ENCODE data around the gene UQCRH.

Gene UQCRH

GRCh38 chr1:46288485-46289133, 14.9 kb upstream of the UQCRH start:
- no peak overlapping the region for H2BK15ac ChIP-seq (ENCODE audit: low read length)
- no peak overlapping the region for H4K91ac ChIP-seq (ENCODE audit: low read depth, low read length, poor library complexity)
- H3K9ac ChIP-seq (ENCODE audit: low read depth, low read length, poor library complexity) = no peak overlapping the region
- H3K27me3 ChIP-seq (ENCODE audit: control insufficient read depth in 3 of 3, insufficient read depth in 3 of 3, low read depth in 1 of 3, low read length in 3 of 3) = no peaks in the 10 kb centered on the region
- H3K18ac ChIP-seq (ENCODE audit: low read length) = no peak overlapping the region
- H3K14ac ChIP-seq (ENCODE audit: low read length) = no peak overlapping the region
- no peak overlapping the region for H2AK5ac ChIP-seq (ENCODE audit: low read depth, low read length)
- no peak overlapping the region for H3K23ac ChIP-seq (ENCODE audit: low read depth, low read length, poor library complexity)
- no peak overlapping the region for H2BK5ac ChIP-seq (ENCODE audit: low read length)
- H3K79me1 ChIP-seq (ENCODE audit: low read depth, low read length) = peaks cover 6% of the 10 kb centered on the region
- no peak overlapping the region for H2BK120ac ChIP-seq (ENCODE audit: low read depth, low read length)
- H3K4me3 ChIP-seq (ENCODE audit: low read length in 2 of 2) = no peak overlapping the region
- no peak overlapping the region for H3K4ac ChIP-seq (ENCODE audit: low read length)
- WGBS, 2 donors (ENCODE audit: extremely low coverage in 2 of 2, insufficient read length in 2 of 2, insufficient replicate concordance in 1 of 2) = no CpG with 5 or more reads among the region's 1 CpG
- peaks cover 0 to 3% of the 10 kb centered on the region in 2 donors for H3K4me1 ChIP-seq (ENCODE audit: control insufficient read depth in 2 of 2, insufficient read depth in 1 of 2, low read depth in 1 of 2, low read length in 2 of 2)
- no peak overlapping the region for H3K27ac ChIP-seq (replicated peaks; ENCODE audit: low read length)
- H2BK12ac ChIP-seq (ENCODE audit: low read length) = no peak overlapping the region
- H3K4me2 ChIP-seq (ENCODE audit: insufficient read depth, low read length, poor library complexity, severe bottlenecking) = no peak overlapping the region
- peaks cover 22 to 84% of the 10 kb centered on the region in 2 donors for H3K36me3 ChIP-seq (replicated peaks in 1 of 2; ENCODE audit: control insufficient read depth in 2 of 2, insufficient read depth in 2 of 2, low read length in 2 of 2)
- H3K9me3 ChIP-seq (replicated peaks in 1 of 2; ENCODE audit: control insufficient read depth in 2 of 2, insufficient read depth in 1 of 2, low read depth in 1 of 2, low read length in 2 of 2) = no peaks in the 10 kb centered on the region
- H2AFZ ChIP-seq (ENCODE audit: low read length) = no peak overlapping the region
- no peak for DNase-seq (ENCODE audit: low spot score)
- no peak overlapping the region for H4K8ac ChIP-seq (ENCODE audit: low read depth, low read length)

- Histone ChIP-seq H2AK5ac (ENCODE audit: low read depth, low read length) (no peak overlapping the region), H3K23ac (ENCODE audit: low read depth, low read length, poor library complexity) (no peak overlapping the region), H2BK5ac (ENCODE audit: low read length) (no peak overlapping the region), H3K9ac (ENCODE audit: low read depth, low read length, poor library complexity) (no peak overlapping the region), H2BK15ac (ENCODE audit: low read length) (no peak overlapping the region), H2BK120ac (ENCODE audit: low read depth, low read length) (no peak overlapping the region), H3K27me3 (ENCODE audit: control insufficient read depth in 3 of 3, insufficient read depth in 3 of 3, low read depth in 1 of 3, low read length in 3 of 3) (no peaks in the 10 kb centered on the region), H3K79me1 (ENCODE audit: low read depth, low read length) (peaks cover 6% of the 10 kb centered on the region), H4K8ac (ENCODE audit: low read depth, low read length) (no peak overlapping the region), H3K27ac (replicated peaks; ENCODE audit: low read length) (no peak overlapping the region), H3K18ac (ENCODE audit: low read length) (no peak overlapping the region), H4K91ac (ENCODE audit: low read depth, low read length, poor library complexity) (no peak overlapping the region), H2BK12ac (ENCODE audit: low read length) (no peak overlapping the region), H3K4me1 (ENCODE audit: control insufficient read depth in 2 of 2, insufficient read depth in 1 of 2, low read depth in 1 of 2, low read length in 2 of 2) (peaks cover 0 to 3% of the 10 kb centered on the region in 2 donors), H3K4ac (ENCODE audit: low read length) (no peak overlapping the region), H3K4me2 (ENCODE audit: insufficient read depth, low read length, poor library complexity, severe bottlenecking) (no peak overlapping the region), H2AFZ (ENCODE audit: low read length) (no peak overlapping the region), H3K14ac (ENCODE audit: low read length) (no peak overlapping the region), H3K9me3 (replicated peaks in 1 of 2; ENCODE audit: control insufficient read depth in 2 of 2, insufficient read depth in 1 of 2, low read depth in 1 of 2, low read length in 2 of 2) (no peaks in the 10 kb centered on the region), H3K36me3 (replicated peaks in 1 of 2; ENCODE audit: control insufficient read depth in 2 of 2, insufficient read depth in 2 of 2, low read length in 2 of 2) (peaks cover 22 to 86% of the 10 kb centered on the region in 2 donors), H3K4me3 (ENCODE audit: low read length in 2 of 2) (no peak overlapping the region)
- DNase-seq (ENCODE audit: low spot score) = no peak
- no CpG with 5 or more reads among the region's 5 CpGs for WGBS, 2 donors (ENCODE audit: extremely low coverage in 2 of 2, insufficient read length in 2 of 2, insufficient replicate concordance in 1 of 2)
Observed at GRCh38 chr1:46289134-46289494, 14.4 kb upstream of the UQCRH start.

- H3K4me2 ChIP-seq (ENCODE audit: insufficient read depth, low read length, poor library complexity, severe bottlenecking) = no peak overlapping the region
- no peak for DNase-seq (ENCODE audit: low spot score)
- no peak overlapping the region for H4K8ac ChIP-seq (ENCODE audit: low read depth, low read length)
- H3K9ac ChIP-seq (ENCODE audit: low read depth, low read length, poor library complexity) = no peak overlapping the region
- no peak overlapping the region for H3K23ac ChIP-seq (ENCODE audit: low read depth, low read length, poor library complexity)
- no peak overlapping the region for H2AK5ac ChIP-seq (ENCODE audit: low read depth, low read length)
- H4K91ac ChIP-seq (ENCODE audit: low read depth, low read length, poor library complexity) = no peak overlapping the region
- H3K4me1 ChIP-seq (ENCODE audit: control insufficient read depth in 2 of 2, insufficient read depth in 1 of 2, low read depth in 1 of 2, low read length in 2 of 2) = peaks cover 0 to 3% of the 10 kb centered on the region in 2 donors
- H3K14ac ChIP-seq (ENCODE audit: low read length) = no peak overlapping the region
- no peak overlapping the region for H3K4ac ChIP-seq (ENCODE audit: low read length)
- peaks cover 18 to 86% of the 10 kb centered on the region in 2 donors for H3K36me3 ChIP-seq (replicated peaks in 1 of 2; ENCODE audit: control insufficient read depth in 2 of 2, insufficient read depth in 2 of 2, low read length in 2 of 2)
- WGBS, 2 donors (ENCODE audit: extremely low coverage in 2 of 2, insufficient read length in 2 of 2, insufficient replicate concordance in 1 of 2) = no CpG with 5 or more reads among the region's 4 CpGs
- no peak overlapping the region for H2BK120ac ChIP-seq (ENCODE audit: low read depth, low read length)
- no peak overlapping the region for H3K4me3 ChIP-seq (ENCODE audit: low read length in 2 of 2)
- no peaks in the 10 kb centered on the region for H3K27me3 ChIP-seq (ENCODE audit: control insufficient read depth in 3 of 3, insufficient read depth in 3 of 3, low read depth in 1 of 3, low read length in 3 of 3)
- H3K79me1 ChIP-seq (ENCODE audit: low read depth, low read length) = peaks cover 6% of the 10 kb centered on the region
- no peaks in the 10 kb centered on the region for H3K9me3 ChIP-seq (replicated peaks in 1 of 2; ENCODE audit: control insufficient read depth in 2 of 2, insufficient read depth in 1 of 2, low read depth in 1 of 2, low read length in 2 of 2)
- no peak overlapping the region for H2BK12ac ChIP-seq (ENCODE audit: low read length)
- no peak overlapping the region for H3K27ac ChIP-seq (replicated peaks; ENCODE audit: low read length)
- no peak overlapping the region for H2BK5ac ChIP-seq (ENCODE audit: low read length)
- H2AFZ ChIP-seq (ENCODE audit: low read length) = no peak overlapping the region
- no peak overlapping the region for H3K18ac ChIP-seq (ENCODE audit: low read length)
- H2BK15ac ChIP-seq (ENCODE audit: low read length) = no peak overlapping the region
Observed at GRCh38 chr1:46289976-46290375, 13.5 kb upstream of the UQCRH start.

GRCh38 chr1:46295306-46295705, 8.2 kb upstream of the UQCRH start:
- no CpG with 5 or more reads among the region's 2 CpGs for WGBS, 2 donors (ENCODE audit: extremely low coverage in 2 of 2, insufficient read length in 2 of 2, insufficient replicate concordance in 1 of 2)
- H2BK12ac ChIP-seq (ENCODE audit: low read length) = no peak overlapping the region

More at GRCh38 chr1:46295306-46295705, 8.2 kb upstream of the UQCRH start:
- H3K4ac ChIP-seq (ENCODE audit: low read length) = no peak overlapping the region
- no peak overlapping the region for H3K4me2 ChIP-seq (ENCODE audit: insufficient read depth, low read length, poor library complexity, severe bottlenecking)
- H3K4me1 ChIP-seq (ENCODE audit: control insufficient read depth in 2 of 2, insufficient read depth in 1 of 2, low read depth in 1 of 2, low read length in 2 of 2) = peaks cover 0 to under 1% of the 10 kb centered on the region in 2 donors
- H3K27me3 ChIP-seq (ENCODE audit: control insufficient read depth in 3 of 3, insufficient read depth in 3 of 3, low read depth in 1 of 3, low read length in 3 of 3) = no peaks in the 10 kb centered on the region
- no peak overlapping the region for H4K91ac ChIP-seq (ENCODE audit: low read depth, low read length, poor library complexity)
- no peak overlapping the region for H3K9ac ChIP-seq (ENCODE audit: low read depth, low read length, poor library complexity)
- H2BK5ac ChIP-seq (ENCODE audit: low read length) = no peak overlapping the region
- H3K4me3 ChIP-seq (ENCODE audit: low read length in 2 of 2) = no peak overlapping the region
- no peak overlapping the region for H3K18ac ChIP-seq (ENCODE audit: low read length)
- H3K27ac ChIP-seq (replicated peaks; ENCODE audit: low read length) = no peak overlapping the region
- no peak overlapping the region for H3K23ac ChIP-seq (ENCODE audit: low read depth, low read length, poor library complexity)
- no peak overlapping the region for H2AFZ ChIP-seq (ENCODE audit: low read length)
- no peak overlapping the region for H2BK120ac ChIP-seq (ENCODE audit: low read depth, low read length)
- no peak overlapping the region for H2BK15ac ChIP-seq (ENCODE audit: low read length)
- H4K8ac ChIP-seq (ENCODE audit: low read depth, low read length) = no peak overlapping the region
- no peaks in the 10 kb centered on the region for H3K9me3 ChIP-seq (replicated peaks in 1 of 2; ENCODE audit: control insufficient read depth in 2 of 2, insufficient read depth in 1 of 2, low read depth in 1 of 2, low read length in 2 of 2)
- H2AK5ac ChIP-seq (ENCODE audit: low read depth, low read length) = no peak overlapping the region
- peaks cover 17 to 74% of the 10 kb centered on the region in 2 donors for H3K36me3 ChIP-seq (replicated peaks in 1 of 2; ENCODE audit: control insufficient read depth in 2 of 2, insufficient read depth in 2 of 2, low read length in 2 of 2)
- no peaks in the 10 kb centered on the region for H3K79me1 ChIP-seq (ENCODE audit: low read depth, low read length)
- no peak overlapping the region for H3K14ac ChIP-seq (ENCODE audit: low read length)
- no peak for DNase-seq (ENCODE audit: low spot score)
